Osteoblast (primary cell): ENCODE data around the gene EFNA1. TPM values are rescaled to one million over a fixed set of nuclear protein-coding genes. Genes with fewer than 3 reads are reported as not detected.

Experiments
- DNase-seq: peaks from one replicate; pipeline ENCODE4 v3.0.0; 2011; ENCODE audit warnings: low spot score, mixed read lengths; ENCODE audit not compliant: insufficient read length; ENCODE audit errors: missing footprints
- H2AFZ ChIP-seq: 2 replicates; pipeline ENCODE4 v1.6.0; 2011; ENCODE audit warnings: mild to moderate bottlenecking, low read length
- H3K27ac ChIP-seq: 2 replicates; pipeline ENCODE4 v1.5.1; 2011; ENCODE audit warnings: mild to moderate bottlenecking, low read depth, low read length, moderate library complexity
- H3K27me3 ChIP-seq: 2 replicates; pipeline ENCODE4 v1.6.0; 2012; ENCODE audit warnings: mild to moderate bottlenecking, control low read depth, inconsistent platforms, low read length, moderate library complexity; ENCODE audit not compliant: insufficient read depth
- H3K36me3 ChIP-seq: 2 replicates; pipeline ENCODE4 v1.5.1; 2011; ENCODE audit warnings: mild to moderate bottlenecking, low read length, control low read depth, moderate library complexity; ENCODE audit not compliant: insufficient read depth
- H3K4me1 ChIP-seq: 2 replicates; pipeline ENCODE4 v1.5.1; 2011; ENCODE audit warnings: mild to moderate bottlenecking, low read length, control low read depth, moderate library complexity; ENCODE audit not compliant: insufficient read depth
- H3K4me2 ChIP-seq: 2 replicates; pipeline ENCODE4 v1.6.0; 2011; ENCODE audit warnings: mild to moderate bottlenecking, low read length; ENCODE audit not compliant: insufficient read depth
- H3K4me3 ChIP-seq: fragments of 200-600 bp; sonication (generic); 3 replicates; pipeline ENCODE4 v1.5.1; 2012; ENCODE audit warnings: mild to moderate bottlenecking, low read length, inconsistent platforms; ENCODE audit not compliant: insufficient read depth
- H3K79me2 ChIP-seq: 2 replicates; pipeline ENCODE4 v1.6.0; 2012; ENCODE audit warnings: mild to moderate bottlenecking, low read length, control low read depth, inconsistent platforms; ENCODE audit not compliant: insufficient read depth
- H3K9me3 ChIP-seq: 2 replicates; pipeline ENCODE4 v1.5.1; 2011; ENCODE audit warnings: low read depth, low read length, control low read depth
- H4K20me1 ChIP-seq: 2 replicates; pipeline ENCODE4 v1.6.0; 2012; ENCODE audit warnings: mild to moderate bottlenecking, low read length, control low read depth; ENCODE audit not compliant: insufficient read depth
- CTCF ChIP-seq: IDR thresholded peaks from 2 replicates; pipeline ENCODE4 v1.5.1; 2011; ENCODE audit warnings: mild to moderate bottlenecking, low read depth, low read length, moderate library complexity; ENCODE audit errors: extremely low read depth
- total RNA-seq: library from RNA; depleted of rRNA; stranded (reverse); fragments of >200 nt; gene quantifications from 2 replicates; pipeline ENCODE4 v1.2.3, GENCODE V29; 2012

Gene EFNA1
- total RNA-seq, 1 donor, result 0.36 TPM

GRCh38 chr1:155121249-155121648, 6.4 kb upstream of the EFNA1 start:
- Histone ChIP-seq H3K4me2 (no peak overlapping the region), H3K79me2 (no peaks in the 10 kb centered on the region), H3K36me3 (no peaks in the 10 kb centered on the region), H2AFZ (no peak overlapping the region), H3K4me1 (no peaks in the 10 kb centered on the region), H3K4me3 (no peak overlapping the region), H4K20me1 (no peaks in the 10 kb centered on the region), H3K27ac (no peak overlapping the region), H3K27me3 (peaks cover 38% of the 10 kb centered on the region), H3K9me3 (no peaks in the 10 kb centered on the region)
- TF ChIP-seq CTCF, result no peak
- no peak for DNase-seq

GRCh38 chr1:155122308-155122707, 5.4 kb upstream of the EFNA1 start:
- Histone ChIP-seq H3K79me2 (no peaks in the 10 kb centered on the region), H3K4me3 (no peak overlapping the region), H3K9me3 (no peaks in the 10 kb centered on the region), H3K27ac (no peak overlapping the region), H3K4me2 (no peak overlapping the region), H3K4me1 (peaks cover 5% of the 10 kb centered on the region), H3K36me3 (no peaks in the 10 kb centered on the region), H2AFZ (no peak overlapping the region), H3K27me3 (peaks cover 49% of the 10 kb centered on the region), H4K20me1 (no peaks in the 10 kb centered on the region)
- DNase-seq, result no peak
- no peak for TF ChIP-seq CTCF

GRCh38 chr1:155123801-155124200, 3.9 kb upstream of the EFNA1 start:
- DNase-seq, result no peak
- Histone ChIP-seq H3K9me3 (no peaks in the 10 kb centered on the region), H3K79me2 (no peaks in the 10 kb centered on the region), H3K4me2 (no peak overlapping the region), H3K4me3 (no peak overlapping the region), H3K27me3 (peaks cover 59% of the 10 kb centered on the region), H3K27ac (no peak overlapping the region), H3K36me3 (no peaks in the 10 kb centered on the region), H4K20me1 (no peaks in the 10 kb centered on the region), H2AFZ (no peak overlapping the region), H3K4me1 (peaks cover 7% of the 10 kb centered on the region)
- TF ChIP-seq CTCF, result no peak

- Histone ChIP-seq H3K9me3 (no peaks in the 10 kb centered on the region), H3K4me2 (no peak overlapping the region), H2AFZ (no peak overlapping the region), H3K79me2 (no peaks in the 10 kb centered on the region), H3K36me3 (no peaks in the 10 kb centered on the region), H3K27ac (no peak overlapping the region), H3K4me1 (peaks cover 12% of the 10 kb centered on the region), H3K4me3 (no peak overlapping the region), H3K27me3 (peaks cover 65% of the 10 kb centered on the region), H4K20me1 (no peaks in the 10 kb centered on the region)
- no peak for DNase-seq
- no peak for TF ChIP-seq CTCF
Measured at GRCh38 chr1:155124503-155125463, 2.9 kb upstream of the EFNA1 start.
